ENCODE data around the gene EPSTI1.

Gene EPSTI1

GRCh38 chr13:43039966-43040365 is 47.9 kb upstream of the EPSTI1 start:
- peaks cover 62% of the 10 kb centered on the region for H3K4me1 ChIP-seq (ENCODE audit: insufficient read depth, low read length, severe bottlenecking)
- H4K20me1 ChIP-seq (ENCODE audit: insufficient read depth, low read length) = no peaks in the 10 kb centered on the region
- no peaks in the 10 kb centered on the region for H3K9me2 ChIP-seq (ENCODE audit: low read depth, low read length)
- no peak overlapping the region for H3K9ac ChIP-seq (ENCODE audit: low read length)
- H3K27ac ChIP-seq (ENCODE audit: low read depth, low read length, poor library complexity, severe bottlenecking) = peak overlapping the region; percentile 58
- no peaks in the 10 kb centered on the region for H3K27me3 ChIP-seq (ENCODE audit: insufficient read depth, low read length)
- H3K79me2 ChIP-seq (ENCODE audit: insufficient read depth, low read length) = peaks cover 36% of the 10 kb centered on the region
- H3K9me3 ChIP-seq (ENCODE audit: low read length) = no peaks in the 10 kb centered on the region
- peak overlapping the region; percentile 14; the same call in 1 of the 2 replicates for H3K4me2 ChIP-seq (ENCODE audit: low read length)
- H3F3A ChIP-seq (ENCODE audit: insufficient read depth, low read length) = no peaks in the 10 kb centered on the region
- no peak overlapping the region for H3K4me3 ChIP-seq (ENCODE audit: low read depth, low read length, poor library complexity, severe bottlenecking)
- no peak overlapping the region for H2AFZ ChIP-seq (ENCODE audit: low read length)
- 0 out of 2 replicates have a peak, but pooled peaks cover 7% of the 10 kb centered on the region for H3K36me3 ChIP-seq (ENCODE audit: insufficient read depth, low read length)
- TF ChIP-seq EZH2 (IDR thresholded peaks at IDR 0.05; ENCODE audit: borderline replicate concordance, low read length) = no peak
- no peak for TF ChIP-seq CTCF (IDR thresholded peaks at IDR 0.05; ENCODE audit: low read length)

- H3F3A ChIP-seq (ENCODE audit: insufficient read depth, low read length) = no peaks in the 10 kb centered on the region
- TF ChIP-seq CTCF (IDR thresholded peaks at IDR 0.05; ENCODE audit: low read length) (no peak), EZH2 (IDR thresholded peaks at IDR 0.05; ENCODE audit: borderline replicate concordance, low read length) (no peak)
- no peak overlapping the region for H3K27ac ChIP-seq (ENCODE audit: low read depth, low read length, poor library complexity, severe bottlenecking)
- H4K20me1 ChIP-seq (ENCODE audit: insufficient read depth, low read length) = no peaks in the 10 kb centered on the region
- H3K79me2 ChIP-seq (ENCODE audit: insufficient read depth, low read length) = peaks cover 31% of the 10 kb centered on the region
- H2AFZ ChIP-seq (ENCODE audit: low read length) = no peak overlapping the region
- H3K9me2 ChIP-seq (ENCODE audit: low read depth, low read length) = no peaks in the 10 kb centered on the region
- no peak overlapping the region for H3K4me2 ChIP-seq (ENCODE audit: low read length)
- no peak overlapping the region for H3K9ac ChIP-seq (ENCODE audit: low read length)
- peaks cover 30% of the 10 kb centered on the region for H3K4me1 ChIP-seq (ENCODE audit: insufficient read depth, low read length, severe bottlenecking)
- H3K27me3 ChIP-seq (ENCODE audit: insufficient read depth, low read length) = no peaks in the 10 kb centered on the region
- H3K9me3 ChIP-seq (ENCODE audit: low read length) = no peaks in the 10 kb centered on the region
- H3K4me3 ChIP-seq (ENCODE audit: low read depth, low read length, poor library complexity, severe bottlenecking) = no peak overlapping the region
- peaks cover 27% of the 10 kb centered on the region for H3K36me3 ChIP-seq (ENCODE audit: insufficient read depth, low read length)
Observed at GRCh38 chr13:43036351-43037250, 44.6 kb upstream of the EPSTI1 start.

- Histone ChIP-seq H3K4me1 (ENCODE audit: insufficient read depth, low read length, severe bottlenecking) (no peaks in the 10 kb centered on the region), H3K9ac (ENCODE audit: low read length) (no peak overlapping the region), H3K36me3 (ENCODE audit: insufficient read depth, low read length) (peaks cover 34% of the 10 kb centered on the region), H3F3A (ENCODE audit: insufficient read depth, low read length) (no peaks in the 10 kb centered on the region), H3K27me3 (ENCODE audit: insufficient read depth, low read length) (no peaks in the 10 kb centered on the region), H3K27ac (ENCODE audit: low read depth, low read length, poor library complexity, severe bottlenecking) (no peak overlapping the region), H3K9me3 (ENCODE audit: low read length) (no peaks in the 10 kb centered on the region), H2AFZ (ENCODE audit: low read length) (no peak overlapping the region), H4K20me1 (ENCODE audit: insufficient read depth, low read length) (no peaks in the 10 kb centered on the region), H3K79me2 (ENCODE audit: insufficient read depth, low read length) (peaks cover 57% of the 10 kb centered on the region), H3K9me2 (ENCODE audit: low read depth, low read length) (no peaks in the 10 kb centered on the region), H3K4me2 (ENCODE audit: low read length) (no peak overlapping the region), H3K4me3 (ENCODE audit: low read depth, low read length, poor library complexity, severe bottlenecking) (no peak overlapping the region)
- TF ChIP-seq CTCF (IDR thresholded peaks at IDR 0.05; ENCODE audit: low read length) (no peak), EZH2 (IDR thresholded peaks at IDR 0.05; ENCODE audit: borderline replicate concordance, low read length) (no peak)
Observed at GRCh38 chr13:43033038-43033437, 41.0 kb upstream of the EPSTI1 start.
